Immature natural killer cell (primary cell): ENCODE results near the gene PHC3. TPM values are rescaled to one million over a fixed set of nuclear protein-coding genes. Genes with fewer than 3 reads are reported as not detected.

Experiments used
- DNase-seq, 3 donors: peaks; one replicate each; pipeline ENCODE4 v3.0.0; 2022; ENCODE audit warnings: mixed read lengths in 1 of 3
- H3K27ac Mint-ChIP-seq, 6 donors: one replicate each; pipeline ENCODE4 v1.8.0; 2020; ENCODE audit warnings: mixed read lengths in 6 of 6, mild to moderate bottlenecking in 5 of 6, inconsistent platforms in 4 of 6, moderate library complexity in 3 of 6
- H3K27me3 Mint-ChIP-seq, 3 donors: one replicate each; pipeline ENCODE4 v1.8.0; 2020 to 2021; ENCODE audit warnings: low read depth in 3 of 3, mild to moderate bottlenecking in 3 of 3, mixed read lengths in 3 of 3, moderate library complexity in 3 of 3, inconsistent platforms in 1 of 3
- H3K36me3 Mint-ChIP-seq, 3 donors: one replicate each; pipeline ENCODE4 v1.8.0; 2020; ENCODE audit warnings: mixed read lengths in 3 of 3, inconsistent platforms in 2 of 3, mild to moderate bottlenecking in 2 of 3
- H3K4me1 Mint-ChIP-seq, 2 donors: one replicate each; pipeline ENCODE4 v1.8.0; 2020; ENCODE audit warnings: inconsistent platforms in 2 of 2, mild to moderate bottlenecking in 2 of 2, mixed read lengths in 2 of 2, moderate library complexity in 1 of 2
- H3K4me3 Mint-ChIP-seq, 5 donors: one replicate each; pipeline ENCODE4 v1.8.0; 2020; ENCODE audit warnings: mild to moderate bottlenecking in 5 of 5, mixed read lengths in 5 of 5, inconsistent platforms in 3 of 5, moderate library complexity in 3 of 5
- H3K9me3 Mint-ChIP-seq, 6 donors: one replicate each; pipeline ENCODE4 v1.8.0; 2020; ENCODE audit warnings: mild to moderate bottlenecking in 6 of 6, mixed read lengths in 6 of 6, inconsistent platforms in 4 of 6, moderate library complexity in 3 of 6
- polyA plus RNA-seq, 3 donors: library from polyadenylated mRNA; unstranded; fragments of 300-500 nt; fragmentation: Illumina TruSeq; gene quantifications; one replicate each; pipeline ENCODE4 v1.2.3, GENCODE V29; 2021

PHC3 gene
- polyA plus RNA-seq, 3 donors from 2014 or later: 18.2 to 37.2 (median 19.0) TPM

DNA sequence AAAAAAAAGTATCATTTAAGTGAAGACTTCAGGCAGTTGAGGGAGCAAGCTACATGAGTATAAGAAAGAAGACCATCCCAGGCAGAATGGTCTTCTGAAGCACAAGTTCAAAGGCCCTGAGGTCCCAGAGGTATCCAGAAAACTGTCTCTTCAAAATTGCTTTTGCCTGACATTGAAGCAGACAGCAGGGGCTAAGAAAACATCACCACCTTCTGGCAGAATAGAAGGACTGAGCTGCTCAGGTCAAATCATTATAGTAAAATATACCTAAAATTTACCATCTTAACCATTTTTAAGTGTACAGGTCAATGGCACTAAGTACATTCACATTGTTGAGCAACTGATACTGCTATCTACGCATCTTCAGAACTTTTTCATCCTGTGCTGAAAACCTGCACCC lies 127.3 kb downstream of the PHC3 start:
- H3K27ac Mint-ChIP-seq: no peak overlapping the region
- H3K4me1 Mint-ChIP-seq: peaks cover 4 to 9% of the 10 kb centered on the region in 2 donors
- peaks cover 0 to 4% (median 0%) of the 10 kb centered on the region in 3 donors for H3K36me3 Mint-ChIP-seq
- no peak overlapping the region for H3K4me3 Mint-ChIP-seq
- no peak for DNase-seq
- no peaks in the 10 kb centered on the region for H3K9me3 Mint-ChIP-seq
- H3K27me3 Mint-ChIP-seq: peaks cover 0 to 2% (median 0%) of the 10 kb centered on the region in 3 donors

DNA sequence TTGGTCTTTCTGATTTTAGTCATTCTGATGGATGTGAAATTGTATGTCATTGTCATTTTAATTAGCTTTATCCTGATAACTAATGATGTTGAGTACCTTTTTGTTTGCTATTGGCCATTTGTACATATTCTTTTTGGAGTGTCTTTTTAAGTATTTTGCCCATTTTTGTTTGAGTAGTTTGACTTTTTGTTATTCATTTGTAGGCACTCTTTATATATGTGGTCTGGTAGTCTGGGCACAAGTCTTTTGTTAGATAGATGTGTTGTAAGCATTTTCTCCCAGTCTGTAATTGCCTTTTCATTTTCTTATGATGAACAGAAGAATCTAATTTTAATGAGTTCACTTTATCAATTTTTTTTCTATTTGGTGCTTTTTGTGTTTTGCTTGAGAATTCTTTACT lies 129.1 kb downstream of the PHC3 start:
- Mint-ChIP-seq H3K9me3 (no peaks in the 10 kb centered on the region), H3K4me3 (no peak overlapping the region), H3K27ac (no peak overlapping the region), H3K4me1 (no peaks in the 10 kb centered on the region), H3K36me3 (peaks cover 0 to 4% (median 0%) of the 10 kb centered on the region in 3 donors), H3K27me3 (peaks cover 0 to 2% (median 0%) of the 10 kb centered on the region in 3 donors)
- no peak for DNase-seq

DNA sequence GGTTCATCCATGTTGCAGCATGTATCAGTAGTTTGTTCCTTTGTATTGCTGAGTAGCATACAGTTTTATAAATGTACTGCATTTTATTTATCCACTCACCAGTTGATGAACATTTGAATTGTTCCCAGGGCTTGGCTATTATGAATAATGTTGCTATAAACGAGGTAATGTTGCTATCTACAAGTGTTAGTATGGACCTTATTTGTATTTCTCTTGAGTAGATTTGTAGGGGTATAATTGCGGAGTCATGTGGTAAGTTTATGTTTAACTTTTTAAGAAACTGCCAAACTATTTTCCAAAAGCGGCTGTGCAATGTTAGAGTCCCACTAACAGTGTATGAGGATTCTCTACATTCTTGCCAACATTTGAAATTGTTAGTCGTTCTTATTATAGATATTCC lies 130.8 kb downstream of the PHC3 start:
- H3K27ac Mint-ChIP-seq: no peak overlapping the region
- no peaks in the 10 kb centered on the region for H3K9me3 Mint-ChIP-seq
- no peaks in the 10 kb centered on the region for H3K4me1 Mint-ChIP-seq
- no peak overlapping the region for H3K4me3 Mint-ChIP-seq
- DNase-seq: no peak
- peaks cover 0 to 4% (median 0%) of the 10 kb centered on the region in 3 donors for H3K36me3 Mint-ChIP-seq
- H3K27me3 Mint-ChIP-seq: peaks cover 0 to 2% (median 0%) of the 10 kb centered on the region in 3 donors

DNA sequence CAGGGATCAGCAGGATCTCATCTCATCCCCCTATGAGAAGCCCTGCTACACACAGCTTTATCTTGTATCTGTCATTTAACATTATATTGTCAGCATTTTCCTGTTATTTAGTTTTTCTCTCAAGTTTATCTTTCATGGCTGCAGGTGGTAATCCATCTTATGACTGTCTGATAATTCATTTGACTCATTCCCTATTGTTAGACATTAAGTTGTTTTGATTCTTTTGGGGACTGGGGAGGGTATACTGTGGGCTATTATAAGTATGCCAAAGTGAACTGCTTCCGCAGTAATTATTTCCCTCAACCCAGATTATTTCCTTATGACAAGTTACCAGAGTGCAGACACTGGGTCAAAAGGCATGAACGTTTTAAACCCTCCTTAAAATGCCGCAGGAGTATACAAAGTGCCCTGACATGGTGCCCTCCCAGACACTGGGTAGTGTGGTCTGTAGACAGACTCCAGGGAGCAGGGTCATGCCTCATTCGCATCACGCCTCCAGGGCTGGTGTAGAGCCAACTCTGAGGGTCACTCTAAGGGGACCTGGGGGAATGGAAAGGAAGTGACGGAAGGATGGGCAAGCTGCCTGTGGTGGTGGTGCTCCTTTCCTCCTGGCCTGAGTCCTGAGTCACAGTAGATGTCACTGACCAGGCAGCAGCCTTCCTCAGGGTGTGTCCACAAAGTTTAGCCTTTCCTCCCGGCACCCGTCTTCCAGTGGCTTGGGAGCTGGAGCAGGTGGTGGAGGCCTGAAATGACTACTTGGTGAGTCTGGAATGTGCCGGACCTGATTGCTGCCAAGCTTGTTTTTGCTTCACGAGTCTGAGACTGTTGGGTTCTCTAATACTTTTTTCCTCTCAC lies 132.2 kb downstream of the PHC3 start:
- Mint-ChIP-seq H3K9me3 (no peaks in the 10 kb centered on the region), H3K27me3 (peaks cover 0 to 4% (median 2%) of the 10 kb centered on the region in 3 donors), H3K4me1 (no peaks in the 10 kb centered on the region), H3K27ac (no peak overlapping the region), H3K4me3 (no peak overlapping the region), H3K36me3 (peaks cover 0 to 4% (median 0%) of the 10 kb centered on the region in 3 donors)
- no peak for DNase-seq

DNA sequence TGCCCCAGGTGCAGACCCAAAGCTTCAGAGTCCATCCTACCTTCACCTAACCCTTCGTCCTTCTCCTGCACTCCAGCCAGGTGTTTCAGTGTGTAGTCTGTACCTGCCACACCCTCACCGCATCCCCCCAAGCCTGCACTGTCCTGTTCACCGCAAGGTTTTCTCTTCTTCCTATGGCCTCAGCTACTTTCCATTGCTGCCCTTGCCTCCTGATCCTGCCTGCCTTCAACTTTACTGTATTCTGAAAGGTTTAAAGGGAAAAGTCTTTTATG lies 134.5 kb downstream of the PHC3 start:
- peaks cover 0 to 3% (median 0%) of the 10 kb centered on the region in 3 donors for H3K36me3 Mint-ChIP-seq
- peak overlapping the region in 1 of 6 donors; percentile 12 for H3K27ac Mint-ChIP-seq
- H3K4me1 Mint-ChIP-seq: no peaks in the 10 kb centered on the region
- peaks cover 0 to 2% (median 0%) of the 10 kb centered on the region in 6 donors for H3K9me3 Mint-ChIP-seq
- peaks cover 0 to 5% (median 0%) of the 10 kb centered on the region in 3 donors for H3K27me3 Mint-ChIP-seq
- DNase-seq: no peak
- H3K4me3 Mint-ChIP-seq: no peak overlapping the region

DNA sequence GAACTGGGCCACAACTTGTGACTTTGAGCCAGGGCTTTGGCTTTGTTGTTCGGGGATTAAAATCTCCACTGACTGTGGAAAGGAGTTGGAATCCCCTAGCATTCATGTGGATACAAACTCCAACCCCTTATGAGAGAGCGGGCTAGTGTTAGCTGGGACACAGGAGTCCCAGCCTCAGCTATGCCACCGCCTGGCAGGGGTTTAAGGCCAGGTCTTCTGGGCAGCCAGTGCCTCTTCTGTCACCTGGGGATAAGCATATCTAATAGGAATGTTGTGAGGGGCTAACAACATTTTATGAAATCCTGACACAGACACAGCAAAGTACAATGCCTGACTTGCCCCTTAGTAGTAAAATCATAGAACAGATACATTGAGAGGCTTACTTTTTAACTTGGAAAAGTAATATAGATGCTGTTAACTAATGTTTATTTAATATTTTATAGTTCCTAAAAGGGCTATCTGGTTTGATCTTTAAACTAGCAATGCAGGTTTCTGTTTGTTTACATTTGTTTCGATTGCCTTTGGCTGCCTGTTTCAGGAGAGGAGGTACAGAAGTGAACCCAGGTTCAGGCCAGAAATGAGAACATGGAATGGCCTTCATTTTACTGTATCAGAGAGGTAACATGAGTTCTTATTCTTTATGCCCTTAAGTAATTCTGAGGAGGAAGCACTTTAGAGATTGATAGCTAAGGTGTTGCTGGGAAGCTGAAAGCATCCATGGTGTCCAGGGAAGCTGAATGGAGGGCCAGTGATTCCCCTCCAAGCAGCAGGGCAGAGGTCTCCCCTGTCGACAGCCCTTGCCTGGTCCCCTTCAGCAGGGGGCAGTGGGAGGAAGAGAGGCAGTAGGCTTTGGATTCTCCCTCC lies 135.0 kb downstream of the PHC3 start:
- Mint-ChIP-seq H3K27ac (no peak overlapping the region), H3K27me3 (peaks cover 0 to 5% (median 0%) of the 10 kb centered on the region in 3 donors), H3K4me3 (no peak overlapping the region), H3K36me3 (peaks cover 0 to 3% (median 0%) of the 10 kb centered on the region in 3 donors), H3K4me1 (no peaks in the 10 kb centered on the region), H3K9me3 (peaks cover 0 to 2% (median 0%) of the 10 kb centered on the region in 6 donors)
- no peak for DNase-seq

DNA sequence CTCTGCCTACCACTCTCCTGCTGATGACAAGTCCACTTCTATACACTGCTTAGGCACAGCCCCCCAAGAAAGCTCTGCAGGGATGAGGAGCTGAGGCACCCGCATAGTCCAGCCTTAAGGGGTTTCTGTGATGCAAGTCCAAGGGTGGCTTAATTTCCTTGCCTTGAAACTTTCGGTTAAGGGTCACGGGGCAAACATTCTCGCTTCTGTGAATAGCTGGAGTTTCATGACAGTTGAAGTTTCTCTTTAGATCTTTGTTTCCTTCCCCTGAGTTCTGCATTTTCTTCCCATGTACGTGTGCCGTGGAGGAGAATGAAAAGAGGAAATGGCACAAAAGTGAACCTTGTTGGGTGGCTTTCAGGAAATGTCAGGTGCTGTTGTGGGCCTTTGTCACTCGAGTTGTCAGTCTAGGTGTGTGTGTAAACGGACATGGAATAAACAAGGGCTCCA lies 136.7 kb downstream of the PHC3 start:
- Mint-ChIP-seq H3K4me3 (no peak overlapping the region), H3K9me3 (peaks cover 0 to 2% (median 0%) of the 10 kb centered on the region in 6 donors), H3K36me3 (peaks cover 0 to 3% (median 0%) of the 10 kb centered on the region in 3 donors), H3K27me3 (peaks cover 0 to 5% (median 0%) of the 10 kb centered on the region in 3 donors), H3K4me1 (no peaks in the 10 kb centered on the region), H3K27ac (peak overlapping the region in 1 of 6 donors; percentile 36)
- DNase-seq: no peak

DNA sequence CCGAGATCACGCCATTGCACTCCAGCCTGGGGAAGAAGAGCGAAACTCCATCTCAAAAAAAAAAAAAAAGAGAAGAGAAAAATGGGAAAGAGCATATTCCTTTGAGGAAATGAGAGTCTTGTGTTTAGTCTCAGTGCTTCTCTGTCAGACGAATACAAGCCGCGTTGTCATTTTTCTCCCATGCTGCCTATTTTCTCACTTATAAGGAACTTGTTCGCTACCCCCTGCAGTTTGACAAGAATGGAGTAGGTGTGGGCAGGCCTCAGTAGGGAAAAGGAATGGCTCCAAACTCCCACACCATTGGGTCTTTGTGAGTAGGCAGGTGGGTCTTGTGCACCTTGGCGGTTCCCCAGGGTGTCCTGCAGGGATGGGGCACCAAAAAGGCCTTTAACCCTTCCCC lies 137.3 kb downstream of the PHC3 start:
- Mint-ChIP-seq H3K36me3 (peaks cover 0 to 3% (median 0%) of the 10 kb centered on the region in 3 donors), H3K4me1 (no peaks in the 10 kb centered on the region), H3K4me3 (no peak overlapping the region), H3K9me3 (peaks cover 0 to 2% (median 0%) of the 10 kb centered on the region in 6 donors), H3K27ac (no peak overlapping the region), H3K27me3 (peaks cover 0 to 5% (median 0%) of the 10 kb centered on the region in 3 donors)
- no peak for DNase-seq

DNA sequence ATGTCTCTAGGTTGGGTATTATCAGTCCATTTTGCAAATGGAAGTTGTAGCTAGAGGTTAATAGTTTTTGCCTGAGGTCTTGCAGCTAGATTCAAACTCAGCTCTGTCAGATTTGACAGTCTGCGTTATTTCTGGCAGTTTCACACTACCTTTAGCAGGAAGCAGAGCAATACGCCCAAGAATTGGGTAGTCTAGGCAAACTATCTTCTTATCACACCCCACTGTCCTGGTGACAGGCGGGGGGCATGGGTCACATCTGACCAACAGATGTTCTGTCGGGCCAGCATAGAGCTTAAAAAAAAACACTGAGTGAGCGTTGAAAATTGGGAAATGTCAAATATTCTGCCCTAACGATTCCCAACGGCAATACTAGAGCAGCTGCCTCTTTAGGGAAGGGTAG lies 138.0 kb downstream of the PHC3 start:
- peaks cover 0 to 2% of the 10 kb centered on the region in 2 donors for H3K4me1 Mint-ChIP-seq
- peaks cover 0 to 2% (median 0%) of the 10 kb centered on the region in 6 donors for H3K9me3 Mint-ChIP-seq
- H3K4me3 Mint-ChIP-seq: no peak overlapping the region
- no peak for DNase-seq
- H3K27me3 Mint-ChIP-seq: peaks cover 0 to 5% (median 0%) of the 10 kb centered on the region in 3 donors
- no peak overlapping the region for H3K27ac Mint-ChIP-seq
- H3K36me3 Mint-ChIP-seq: peaks cover 0 to 3% (median 0%) of the 10 kb centered on the region in 3 donors

DNA sequence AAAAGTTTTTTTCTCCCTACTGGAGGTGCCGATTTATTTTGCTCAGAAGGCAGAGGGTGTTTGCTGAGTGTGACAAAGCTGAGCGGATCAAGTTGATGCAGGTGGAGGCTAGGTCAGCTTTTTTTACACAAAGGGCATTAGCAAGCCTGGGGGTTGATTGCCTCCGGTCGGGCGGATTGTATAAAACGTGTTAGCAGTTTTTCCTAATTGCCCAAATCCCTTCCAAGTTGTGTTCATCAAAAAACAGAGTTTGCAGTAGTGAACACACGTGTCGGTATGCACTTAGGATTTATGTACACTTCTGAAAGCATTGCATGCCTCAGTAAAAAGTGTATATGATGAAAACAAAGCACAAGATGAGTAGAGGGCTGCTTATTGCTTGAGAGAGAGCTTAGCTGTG lies 141.1 kb downstream of the PHC3 start:
- H3K27me3 Mint-ChIP-seq: peaks cover 0 to 8% (median 5%) of the 10 kb centered on the region in 3 donors
- H3K9me3 Mint-ChIP-seq: peaks cover 0 to 2% (median 0%) of the 10 kb centered on the region in 6 donors
- H3K4me1 Mint-ChIP-seq: peaks cover 0 to 6% of the 10 kb centered on the region in 2 donors
- DNase-seq: no peak
- peaks cover 0 to 3% (median 0%) of the 10 kb centered on the region in 3 donors for H3K36me3 Mint-ChIP-seq
- no peak overlapping the region for H3K27ac Mint-ChIP-seq
- H3K4me3 Mint-ChIP-seq: no peak overlapping the region

DNA sequence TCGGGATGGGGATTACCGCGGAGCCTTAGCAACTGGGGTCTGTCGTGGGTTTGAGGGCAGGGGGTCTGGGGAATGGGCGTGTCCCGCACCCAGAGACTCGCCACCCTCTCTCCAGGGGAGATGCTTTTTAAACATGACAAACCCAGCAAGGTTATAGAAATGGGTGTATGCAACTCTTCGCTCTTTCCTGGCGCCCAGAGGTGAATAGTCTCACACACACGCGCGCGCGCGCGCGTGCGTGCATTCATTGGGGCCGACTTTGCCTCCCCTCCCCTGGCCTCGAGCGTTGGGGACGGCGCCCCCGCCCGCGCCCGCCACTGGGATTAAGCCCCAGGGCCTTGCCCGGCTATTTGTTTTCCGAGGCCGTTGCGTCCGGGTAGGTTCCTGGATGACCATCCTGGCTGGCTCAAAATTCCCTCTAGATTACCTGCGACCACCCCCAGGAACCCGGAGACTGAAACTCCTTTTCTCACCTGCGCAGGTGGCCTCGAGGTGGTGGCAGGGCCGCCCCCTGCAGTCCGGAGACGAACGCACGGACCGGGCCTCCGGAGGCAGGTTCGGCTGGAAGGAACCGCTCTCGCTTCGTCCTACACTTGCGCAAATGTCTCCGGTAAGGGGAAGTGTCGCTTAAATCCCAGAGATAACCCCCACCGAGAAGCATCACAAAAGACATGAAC lies 143.0 kb downstream of the PHC3 start:
- H3K4me3 Mint-ChIP-seq: peak overlapping the region; percentile 85 to 90 (median 88)
- H3K9me3 Mint-ChIP-seq: peaks cover 0 to 2% (median 0%) of the 10 kb centered on the region in 6 donors
- peak in 2 of 3 donors; percentile 14 for DNase-seq
- H3K27me3 Mint-ChIP-seq: peaks cover 0 to 8% (median 1%) of the 10 kb centered on the region in 3 donors
- peaks cover 0 to 2% (median 0%) of the 10 kb centered on the region in 3 donors for H3K36me3 Mint-ChIP-seq
- peak overlapping the region in 3 of 6 donors; percentile 16 to 75 (median 53) for H3K27ac Mint-ChIP-seq
- H3K4me1 Mint-ChIP-seq: peaks cover 7 to 11% of the 10 kb centered on the region in 2 donors
